ENCODE results near the gene LGALS4. TPM values are rescaled to one million over a fixed set of nuclear protein-coding genes. Genes with fewer than 3 reads are reported as not detected.
"Not testable (repeated sequence)": the region's sequence is repeated elsewhere in the genome, so short reads cannot be mapped to it uniquely, and the experiment has no call there.

The LGALS4 gene
- total RNA-seq, 5 donors from 2014 or later (not counting 1 experiment from before 2014, with no cell fraction given) = 3.8 to 8.8 (median 6.6) TPM

GRCh38 chr19:38761884-38762389 is 50.8 kb downstream of the LGALS4 start:
- POLR2A ChIA-PET = interaction anchor here in 1 of 2 donors (0.6 kb wide), 1 partner anchor 220 kb away, joined by 4 read pairs; no protein-coding TSS in a partner anchor
- not testable (repeated sequence) for H3K36me3 Mint-ChIP-seq; H3K27me3 ChIP-seq (replicated peaks in 1 of 2; ENCODE audit: control insufficient read depth in 2 of 2, extremely low read depth in 1 of 2, insufficient read depth in 2 of 2, low read length in 1 of 2); H3K36me3 ChIP-seq (ENCODE audit: control insufficient read depth in 2 of 2, extremely low read depth in 1 of 2, insufficient read depth in 1 of 2, low read length in 1 of 2); H3K4me1 Mint-ChIP-seq; H3K9me3 Mint-ChIP-seq; H3K4me3 Mint-ChIP-seq; DNase-seq; ATAC-seq (replicated peaks in 1 of 4); H3K27ac ChIP-seq (ENCODE audit: low read length); H3K9me3 ChIP-seq; H3K27ac Mint-ChIP-seq; H3K27me3 Mint-ChIP-seq; H3K4me3 ChIP-seq (ENCODE audit: control insufficient read depth in 1 of 2, extremely low read depth in 1 of 2, low read length in 1 of 2); H3K4me1 ChIP-seq (ENCODE audit: control insufficient read depth in 1 of 2, extremely low read depth in 1 of 2, insufficient read depth in 2 of 2, low read length in 2 of 2)
- CTCF ChIA-PET = interaction anchor here in 1 of 2 donors (0.7 to 0.8 kb wide), 2 partner anchors 128 to 367 kb away, joined by 3 read pairs; no protein-coding TSS in a partner anchor
- 77% methylated on average over 5 of the region's 9 CpGs for WGBS (ENCODE audit: insufficient coverage)

GRCh38 chr19:38760805-38761517 is 51.8 kb downstream of the LGALS4 start:
- not testable (repeated sequence) for H3K27ac Mint-ChIP-seq; H3K4me1 ChIP-seq (ENCODE audit: control insufficient read depth in 1 of 2, extremely low read depth in 1 of 2, insufficient read depth in 2 of 2, low read length in 2 of 2); H3K9me3 ChIP-seq; H3K27me3 ChIP-seq (replicated peaks in 1 of 2; ENCODE audit: control insufficient read depth in 2 of 2, extremely low read depth in 1 of 2, insufficient read depth in 2 of 2, low read length in 1 of 2); H3K4me1 Mint-ChIP-seq; ATAC-seq (replicated peaks in 1 of 4); H3K36me3 ChIP-seq (ENCODE audit: control insufficient read depth in 2 of 2, extremely low read depth in 1 of 2, insufficient read depth in 1 of 2, low read length in 1 of 2); H3K36me3 Mint-ChIP-seq; H3K27me3 Mint-ChIP-seq; H3K4me3 Mint-ChIP-seq; DNase-seq; H3K27ac ChIP-seq (ENCODE audit: low read length); H3K9me3 Mint-ChIP-seq; H3K4me3 ChIP-seq (ENCODE audit: control insufficient read depth in 1 of 2, extremely low read depth in 1 of 2, low read length in 1 of 2)
- CTCF ChIA-PET = interaction anchor here in 1 of 2 donors (0.7 to 0.8 kb wide), 2 partner anchors 127 to 366 kb away, joined by 3 read pairs; no protein-coding TSS in a partner anchor
- 60% methylated on average over 1 of the region's 6 CpGs for WGBS (ENCODE audit: insufficient coverage)
- POLR2A ChIA-PET = interaction anchor here in 1 of 2 donors (0.6 kb wide), 1 partner anchor 221 kb away, joined by 4 read pairs; no protein-coding TSS in a partner anchor

GRCh38 chr19:38759590-38760003 is 53.1 kb downstream of the LGALS4 start:
- DNase-seq = no peak
- no peaks in the 10 kb centered on the region for H3K36me3 ChIP-seq (ENCODE audit: control insufficient read depth in 2 of 2, extremely low read depth in 1 of 2, insufficient read depth in 1 of 2, low read length in 1 of 2)
- no peaks in the 10 kb centered on the region for H3K27me3 ChIP-seq (replicated peaks in 1 of 2; ENCODE audit: control insufficient read depth in 2 of 2, extremely low read depth in 1 of 2, insufficient read depth in 2 of 2, low read length in 1 of 2)
- Mint-ChIP-seq H3K4me1 (peaks cover 0 to 2% (median 0%) of the 10 kb centered on the region in 3 donors), H3K27me3 (no peaks in the 10 kb centered on the region), H3K36me3 (no peaks in the 10 kb centered on the region), H3K9me3 (peaks cover 0 to 2% (median 0%) of the 10 kb centered on the region in 3 donors), H3K4me3 (no peak overlapping the region), H3K27ac (no peak overlapping the region)
- no peaks in the 10 kb centered on the region for H3K9me3 ChIP-seq
- WGBS (ENCODE audit: insufficient coverage) = 92% methylated on average over 7 of the region's 10 CpGs
- H3K4me3 ChIP-seq (ENCODE audit: control insufficient read depth in 1 of 2, extremely low read depth in 1 of 2, low read length in 1 of 2) = no peak overlapping the region
- CTCF ChIA-PET = no interaction called here
- no peak overlapping the region for H3K27ac ChIP-seq (ENCODE audit: low read length)
- POLR2A ChIA-PET = no interaction called here
- ATAC-seq (replicated peaks in 1 of 4) = no peak
- no peaks in the 10 kb centered on the region for H3K4me1 ChIP-seq (ENCODE audit: control insufficient read depth in 1 of 2, extremely low read depth in 1 of 2, insufficient read depth in 2 of 2, low read length in 2 of 2)

- H3K36me3 Mint-ChIP-seq; DNase-seq; H3K27ac ChIP-seq (ENCODE audit: low read length); POLR2A ChIA-PET; H3K9me3 Mint-ChIP-seq; H3K4me1 ChIP-seq (ENCODE audit: control insufficient read depth in 1 of 2, extremely low read depth in 1 of 2, insufficient read depth in 2 of 2, low read length in 2 of 2); ATAC-seq (replicated peaks in 1 of 4); H3K27ac Mint-ChIP-seq; H3K9me3 ChIP-seq; H3K4me3 ChIP-seq (ENCODE audit: control insufficient read depth in 1 of 2, extremely low read depth in 1 of 2, low read length in 1 of 2); H3K27me3 Mint-ChIP-seq; H3K4me3 Mint-ChIP-seq; CTCF ChIA-PET; H3K36me3 ChIP-seq (ENCODE audit: control insufficient read depth in 2 of 2, extremely low read depth in 1 of 2, insufficient read depth in 1 of 2, low read length in 1 of 2); H3K27me3 ChIP-seq (replicated peaks in 1 of 2; ENCODE audit: control insufficient read depth in 2 of 2, extremely low read depth in 1 of 2, insufficient read depth in 2 of 2, low read length in 1 of 2); H3K4me1 Mint-ChIP-seq: not testable (repeated sequence)
- WGBS (ENCODE audit: insufficient coverage) = no CpG with 5 or more reads among the region's 2 CpGs
These were observed 58.5 kb downstream of the LGALS4 start for GRCh38 chr19:38754196-38754595.

- H3K4me3 ChIP-seq (ENCODE audit: control insufficient read depth in 1 of 2, extremely low read depth in 1 of 2, low read length in 1 of 2); POLR2A ChIA-PET; ATAC-seq (replicated peaks in 1 of 4); H3K36me3 Mint-ChIP-seq; H3K9me3 Mint-ChIP-seq; DNase-seq; H3K27ac ChIP-seq (ENCODE audit: low read length); H3K4me1 ChIP-seq (ENCODE audit: control insufficient read depth in 1 of 2, extremely low read depth in 1 of 2, insufficient read depth in 2 of 2, low read length in 2 of 2); H3K4me1 Mint-ChIP-seq; H3K36me3 ChIP-seq (ENCODE audit: control insufficient read depth in 2 of 2, extremely low read depth in 1 of 2, insufficient read depth in 1 of 2, low read length in 1 of 2); H3K27ac Mint-ChIP-seq; H3K27me3 Mint-ChIP-seq; CTCF ChIA-PET; H3K27me3 ChIP-seq (replicated peaks in 1 of 2; ENCODE audit: control insufficient read depth in 2 of 2, extremely low read depth in 1 of 2, insufficient read depth in 2 of 2, low read length in 1 of 2); H3K4me3 Mint-ChIP-seq; H3K9me3 ChIP-seq: not testable (repeated sequence)
- 86% methylated on average over 1 of the region's 3 CpGs for WGBS (ENCODE audit: insufficient coverage)
These were observed 59.0 kb downstream of the LGALS4 start for GRCh38 chr19:38753783-38754182.

Other genes with a start within 250 kb of the LGALS4 start
- 100 to 1,000 TPM; 243 to 417 (median 329) TPM for gene MAP4K1, start 195.0 kb downstream of the LGALS4 start, total RNA-seq
- 100 to 1,000 TPM; 317 to 352 (median 319) TPM for gene EIF3K, start 193.8 kb downstream of the LGALS4 start, total RNA-seq
- gene ACTN4, start 165.3 kb downstream of the LGALS4 start, total RNA-seq = 100 to 1,000 TPM in 4 of 5 donors, 10 to 100 TPM in 1; 100.0 to 201 (median 175) TPM
- gene CAPN12, start 68.5 kb downstream of the LGALS4 start, total RNA-seq = 10 to 100 TPM in 2 of 5 donors, 1 to 10 TPM in 3; 2.5 to 13.8 (median 8.8) TPM
- not detected for gene LGALS7, start 39.4 kb downstream of the LGALS4 start, total RNA-seq
- not detected for gene LGALS7B, start 23.7 kb downstream of the LGALS4 start, total RNA-seq
- gene ECH1, start 18.8 kb upstream of the LGALS4 start, total RNA-seq = 100 to 1,000 TPM in 4 of 5 donors, 10 to 100 TPM in 1; 76.7 to 159 (median 134) TPM
- 100 to 1,000 TPM; 320 to 498 (median 330) TPM for gene HNRNPL, start 37.0 kb upstream of the LGALS4 start, total RNA-seq
- gene RINL, start 65.3 kb upstream of the LGALS4 start, total RNA-seq = 10 to 100 TPM; 44.2 to 81.3 (median 71.0) TPM
- gene SIRT2, start 86.7 kb upstream of the LGALS4 start, total RNA-seq = 10 to 100 TPM; 50.7 to 67.6 (median 55.6) TPM
- gene NFKBIB, start 87.0 kb upstream of the LGALS4 start, total RNA-seq = 10 to 100 TPM; 31.9 to 36.8 (median 33.9) TPM
- gene CCER2, start 99.2 kb upstream of the LGALS4 start, total RNA-seq = 1 to 10 TPM; 1.1 to 1.6 (median 1.3) TPM
- gene SARS2, start 117.8 kb upstream of the LGALS4 start, total RNA-seq = 10 to 100 TPM; 22.0 to 33.5 (median 26.0) TPM
- gene MRPS12, start 118.0 kb upstream of the LGALS4 start, total RNA-seq = 10 to 100 TPM; 17.3 to 35.1 (median 32.8) TPM
- gene FBXO17, start 162.8 kb upstream of the LGALS4 start, total RNA-seq = under 1 TPM in 3 of 5 donors, not detected in 2; 0.18 to 0.46 (median 0.28) TPM
- gene FBXO27, start 219.6 kb upstream of the LGALS4 start, total RNA-seq = under 1 TPM in 3 of 5 donors, not detected in 2; 0.41 to 0.69 (median 0.66) TPM